Tibial nerve (tissue), 4 donors: ENCODE results near the gene STOX2. TPM values are rescaled to one million over a fixed set of nuclear protein-coding genes. Genes with fewer than 3 reads are reported as not detected.

ENCODE experiments used
- DNase-seq, 2 donors: peaks; one replicate each; pipeline ENCODE4 v3.0.0-alpha.2; 2019; ENCODE audit warnings: low spot score in 2 of 2
- H3K27ac ChIP-seq, 4 donors: fragments of 200-600 bp; sonication (generic) in 3 of 4; one replicate each; pipeline ENCODE4 v1.5.1; 2017 to 2019; ENCODE audit warnings: mild to moderate bottlenecking in 1 of 4
- H3K27me3 ChIP-seq, 2 donors: fragments of 200-600 bp; sonication (generic) in 1 of 2; one replicate each; pipeline versions ENCODE4 v1.5.1 to v1.6.0; 2017 to 2019
- H3K36me3 ChIP-seq, 3 donors: fragments of 200-600 bp; sonication (generic); one replicate each; pipeline ENCODE4 v1.5.1; 2018 to 2019
- H3K4me1 ChIP-seq, 4 donors: fragments of 200-600 bp; sonication (generic) in 3 of 4; one replicate each; pipeline ENCODE4 v1.5.1; 2017 to 2019
- H3K4me3 ChIP-seq, 4 donors: fragments of 200-600 bp; sonication (generic) in 3 of 4; one replicate each; pipeline ENCODE4 v1.5.1; 2017 to 2019; ENCODE audit warnings: mild to moderate bottlenecking in 1 of 4, moderate library complexity in 1 of 4
- H3K9me3 ChIP-seq, 4 donors: fragments of 200-600 bp; sonication (generic) in 3 of 4; one replicate each; pipeline ENCODE4 v1.5.1; 2017 to 2019
- EP300 ChIP-seq, 2 donors: sonication (generic); formaldehyde crosslinking; IDR thresholded peaks; one replicate each; pipeline ENCODE4 v1.6.1; 2017; ENCODE audit warnings: antibody characterized with exemption in 2 of 2, mild to moderate bottlenecking in 1 of 2
- POLR2A ChIP-seq, 2 donors: fragments of 450-650 bp; IDR thresholded peaks; one replicate each; pipeline ENCODE4 v1.6.1; 2017; ENCODE audit warnings: antibody characterized with exemption in 2 of 2, mild to moderate bottlenecking in 2 of 2, moderate library complexity in 2 of 2
- WGBS, 2 donors: methylation state at CpG; one replicate each; pipeline ENCODE4 v1.1.5; 2018; 5-methylcytosine and 5-hydroxymethylcytosine counted together
- total RNA-seq, 4 donors: library from RNA; depleted of rRNA; stranded (reverse); fragments of >200 nt; gene quantifications; one replicate each; pipeline ENCODE4 v1.1.0, GENCODE V29; 2016
- TF ChIP-seq, protein P1 (sequence below), 5 experiments: fragments of 200-600 bp in 3 of 5; fragments of 450-650 bp in 2 of 5; sonication (generic) in 3 of 5; IDR thresholded peaks; one replicate each; pipeline ENCODE4 v1.5.1; 2016 to 2019; ENCODE audit warnings: antibody characterized with exemption in 5 of 5, mild to moderate bottlenecking in 3 of 5, moderate library complexity in 2 of 5

Gene STOX2
- total RNA-seq, 4 donors from 2014 or later, result 11.9 to 28.6 (median 17.9) TPM

DNA sequence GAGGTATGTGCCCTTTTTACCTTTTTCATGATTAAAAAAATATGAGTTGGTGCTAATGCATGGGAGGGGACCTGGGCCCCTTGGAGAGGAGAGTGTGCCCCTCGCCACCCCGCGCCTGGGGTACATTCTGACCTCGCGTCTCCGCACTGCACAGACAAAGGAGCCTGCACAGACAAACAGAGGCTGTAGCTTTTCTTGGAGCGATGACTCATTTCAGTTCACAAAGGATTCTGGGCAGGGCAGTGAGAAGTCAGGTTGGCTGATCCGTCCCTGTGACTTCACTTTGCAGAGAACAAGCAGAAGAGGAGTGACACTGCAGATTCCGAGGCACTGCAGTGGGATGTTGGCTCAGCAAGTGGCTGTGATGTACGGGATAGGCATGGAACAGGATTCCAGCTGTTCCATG lies 82.9 kb downstream of the STOX2 start:
- Histone ChIP-seq H3K4me3 (peak overlapping the region; percentile 7 to 42 (median 26)), H3K27me3 (no peaks in the 10 kb centered on the region), H3K9me3 (no peaks in the 10 kb centered on the region), H3K27ac (peak overlapping the region in 3 of 4 donors; percentile 57 to 68 (median 67)), H3K36me3 (no peaks in the 10 kb centered on the region), H3K4me1 (peaks cover 0 to 34% (median 10%) of the 10 kb centered on the region in 4 donors)
- TF ChIP-seq EP300 (IDR thresholded peaks at IDR 0.05) (peak in 1 of 2 donors; percentile 65), POLR2A (IDR thresholded peaks at IDR 0.05) (no peak)
- DNase-seq, result peak; percentile 40 to 58
- WGBS, 2 donors, result 0 to 14% methylated on average over 10 of the region's 10 CpGs

DNA sequence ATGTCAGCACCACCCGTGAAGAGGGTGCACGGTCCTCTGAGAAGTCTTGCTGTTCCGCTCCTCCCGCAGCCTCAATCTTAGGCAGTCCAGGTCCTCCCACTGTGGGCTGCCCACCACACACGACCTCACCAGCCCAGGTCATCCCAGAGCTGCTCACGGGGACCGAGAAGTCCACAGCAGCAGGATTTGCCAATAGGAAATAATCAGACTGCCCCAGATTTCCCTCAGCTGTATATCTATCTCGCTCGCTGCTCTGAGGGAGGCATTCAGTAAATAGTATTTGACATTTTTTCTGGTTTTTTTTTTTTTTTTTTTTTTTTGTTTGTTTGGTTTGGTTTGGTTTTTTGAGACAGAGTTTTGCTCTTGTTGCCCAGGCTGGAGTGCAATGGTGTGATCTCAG lies 83.8 kb downstream of the STOX2 start:
- 59 to 71% methylated on average over 8 to 9 of the region's 9 CpGs for WGBS, 2 donors
- Histone ChIP-seq H3K9me3 (no peaks in the 10 kb centered on the region), H3K4me1 (peaks cover 0 to 34% (median 10%) of the 10 kb centered on the region in 4 donors), H3K4me3 (no peak overlapping the region), H3K27me3 (no peaks in the 10 kb centered on the region), H3K36me3 (no peaks in the 10 kb centered on the region), H3K27ac (peak overlapping the region in 3 of 4 donors; percentile 57 to 68 (median 58))
- TF ChIP-seq, protein P1, sequence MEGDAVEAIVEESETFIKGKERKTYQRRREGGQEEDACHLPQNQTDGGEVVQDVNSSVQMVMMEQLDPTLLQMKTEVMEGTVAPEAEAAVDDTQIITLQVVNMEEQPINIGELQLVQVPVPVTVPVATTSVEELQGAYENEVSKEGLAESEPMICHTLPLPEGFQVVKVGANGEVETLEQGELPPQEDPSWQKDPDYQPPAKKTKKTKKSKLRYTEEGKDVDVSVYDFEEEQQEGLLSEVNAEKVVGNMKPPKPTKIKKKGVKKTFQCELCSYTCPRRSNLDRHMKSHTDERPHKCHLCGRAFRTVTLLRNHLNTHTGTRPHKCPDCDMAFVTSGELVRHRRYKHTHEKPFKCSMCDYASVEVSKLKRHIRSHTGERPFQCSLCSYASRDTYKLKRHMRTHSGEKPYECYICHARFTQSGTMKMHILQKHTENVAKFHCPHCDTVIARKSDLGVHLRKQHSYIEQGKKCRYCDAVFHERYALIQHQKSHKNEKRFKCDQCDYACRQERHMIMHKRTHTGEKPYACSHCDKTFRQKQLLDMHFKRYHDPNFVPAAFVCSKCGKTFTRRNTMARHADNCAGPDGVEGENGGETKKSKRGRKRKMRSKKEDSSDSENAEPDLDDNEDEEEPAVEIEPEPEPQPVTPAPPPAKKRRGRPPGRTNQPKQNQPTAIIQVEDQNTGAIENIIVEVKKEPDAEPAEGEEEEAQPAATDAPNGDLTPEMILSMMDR (IDR thresholded peaks at IDR 0.05), result no peak
- TF ChIP-seq EP300 (IDR thresholded peaks at IDR 0.05) (no peak), POLR2A (IDR thresholded peaks at IDR 0.05) (no peak)
- DNase-seq, result no peak

DNA sequence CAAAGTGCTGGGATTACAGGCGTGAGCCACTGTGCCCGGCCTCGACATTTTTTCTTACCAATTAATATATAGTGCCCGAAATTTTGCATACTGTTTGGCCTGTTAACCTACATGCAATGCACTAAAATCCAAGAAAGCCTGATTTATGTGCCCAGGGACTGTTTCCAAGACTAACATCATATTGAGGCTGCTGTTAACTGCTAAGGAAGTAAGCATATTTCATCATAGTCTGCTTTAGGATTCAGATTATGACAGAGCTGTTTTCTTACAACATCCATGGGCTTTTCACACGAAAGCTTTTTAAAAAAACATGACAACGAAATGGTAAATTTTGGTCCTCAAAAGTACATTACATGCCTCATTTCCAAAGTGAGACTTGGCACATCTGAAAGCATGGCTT lies 84.4 kb downstream of the STOX2 start:
- H3K27me3 ChIP-seq, result no peaks in the 10 kb centered on the region
- peaks cover 0 to 34% (median 10%) of the 10 kb centered on the region in 4 donors for H3K4me1 ChIP-seq
- no peak for DNase-seq
- WGBS, 2 donors, result 49 to 61% methylated on average over 6 of the region's 6 CpGs
- no peaks in the 10 kb centered on the region for H3K36me3 ChIP-seq
- H3K4me3 ChIP-seq, result no peak overlapping the region
- H3K27ac ChIP-seq, result no peak overlapping the region
- TF ChIP-seq POLR2A (IDR thresholded peaks at IDR 0.05) (no peak), EP300 (IDR thresholded peaks at IDR 0.05) (no peak)
- TF ChIP-seq, protein P1 (IDR thresholded peaks at IDR 0.05), result no peak
- H3K9me3 ChIP-seq, result no peaks in the 10 kb centered on the region

DNA sequence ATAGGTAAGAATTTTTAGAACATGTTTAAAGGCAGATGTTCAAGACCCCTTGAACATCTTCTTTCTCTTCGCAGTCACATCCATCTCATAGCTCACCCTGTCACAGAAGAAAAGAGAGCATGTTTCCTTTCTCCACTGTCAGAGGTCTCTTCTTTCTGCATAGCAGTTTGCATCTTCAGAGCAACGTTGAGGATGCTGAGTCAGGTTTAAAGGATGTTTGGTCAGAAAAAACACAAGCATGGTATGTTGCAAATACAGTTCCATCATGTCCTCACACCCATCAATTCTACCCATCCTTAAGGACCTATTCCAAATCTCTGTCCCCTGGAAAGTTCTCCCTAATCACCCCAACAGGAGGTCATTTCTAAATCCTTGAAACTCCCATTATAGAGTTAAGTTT lies 84.8 kb downstream of the STOX2 start:
- no peak overlapping the region for H3K27ac ChIP-seq
- DNase-seq, result no peak
- WGBS, 2 donors, result 60 to 61% methylated on average over 2 of the region's 2 CpGs
- no peaks in the 10 kb centered on the region for H3K36me3 ChIP-seq
- H3K4me1 ChIP-seq, result peaks cover 0 to 34% (median 10%) of the 10 kb centered on the region in 4 donors
- H3K27me3 ChIP-seq, result no peaks in the 10 kb centered on the region
- TF ChIP-seq, protein P1 (IDR thresholded peaks at IDR 0.05), result no peak
- TF ChIP-seq EP300 (IDR thresholded peaks at IDR 0.05) (no peak), POLR2A (IDR thresholded peaks at IDR 0.05) (no peak)
- H3K9me3 ChIP-seq, result no peaks in the 10 kb centered on the region
- H3K4me3 ChIP-seq, result no peak overlapping the region

DNA sequence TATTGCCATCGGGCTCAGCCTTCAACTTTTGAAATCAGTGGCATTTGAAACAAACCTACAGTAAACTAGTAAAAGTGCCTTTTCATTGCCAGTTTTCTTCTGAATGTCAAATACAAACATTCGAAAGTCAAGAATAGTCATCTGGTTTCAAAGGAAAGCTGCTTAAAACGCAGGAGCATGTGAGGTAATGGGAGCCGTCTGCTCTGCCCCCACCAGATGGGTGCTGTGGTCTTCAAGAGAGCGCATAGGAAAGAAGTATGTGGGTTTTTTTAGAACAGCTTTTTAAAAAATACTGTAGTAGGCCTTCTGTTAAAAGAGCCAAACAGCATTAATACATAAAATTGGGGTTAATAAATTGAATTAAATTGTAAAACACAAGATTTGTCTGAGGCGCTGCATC lies 88.6 kb downstream of the STOX2 start:
- no peak for TF ChIP-seq POLR2A (IDR thresholded peaks at IDR 0.05)
- no peak for TF ChIP-seq EP300 (IDR thresholded peaks at IDR 0.05)
- TF ChIP-seq, protein P1 (IDR thresholded peaks at IDR 0.05), result no peak
- Histone ChIP-seq H3K27ac (no peak overlapping the region), H3K27me3 (no peaks in the 10 kb centered on the region), H3K9me3 (no peaks in the 10 kb centered on the region), H3K4me1 (peaks cover 0 to 17% (median 3%) of the 10 kb centered on the region in 4 donors), H3K4me3 (no peak overlapping the region), H3K36me3 (no peaks in the 10 kb centered on the region)
- DNase-seq, result no peak
- WGBS, 2 donors, result 73 to 84% methylated on average over 6 of the region's 6 CpGs

DNA sequence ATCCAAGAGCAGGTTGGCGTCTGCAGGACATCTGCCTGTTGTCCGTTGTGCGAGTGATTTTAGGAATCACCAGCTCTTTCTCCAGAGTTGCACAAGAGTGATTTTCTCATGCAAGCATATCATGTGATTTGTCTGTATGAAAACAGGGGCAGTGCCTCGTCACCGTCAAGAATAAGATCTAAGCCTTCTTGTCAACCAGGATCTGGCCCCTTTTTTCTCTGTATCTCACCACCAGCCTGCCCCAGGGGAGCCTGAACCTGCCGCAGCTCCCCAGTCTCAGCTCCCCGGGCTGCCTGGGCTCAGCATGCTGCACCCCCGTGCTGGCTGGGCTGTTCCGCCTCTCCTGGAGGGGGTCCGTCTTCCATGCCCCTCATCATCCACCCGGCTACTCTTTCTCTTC lies 90.5 kb downstream of the STOX2 start:
- Histone ChIP-seq H3K27me3 (no peaks in the 10 kb centered on the region), H3K4me3 (no peak overlapping the region), H3K4me1 (peaks cover 0 to 5% (median 2%) of the 10 kb centered on the region in 4 donors), H3K9me3 (no peaks in the 10 kb centered on the region), H3K27ac (no peak overlapping the region), H3K36me3 (no peaks in the 10 kb centered on the region)
- DNase-seq, result no peak
- TF ChIP-seq POLR2A (IDR thresholded peaks at IDR 0.05) (no peak), EP300 (IDR thresholded peaks at IDR 0.05) (no peak)
- TF ChIP-seq, protein P1 (IDR thresholded peaks at IDR 0.05), result no peak
- 53 to 64% methylated on average over 11 of the region's 11 CpGs for WGBS, 2 donors
